Measurements from ENCODE around the gene ZNF587.
A peak's percentile ranks its signal among the peaks of the same experiment; 100 is the strongest.
"Not testable (repeated sequence)": the region's sequence is repeated elsewhere in the genome, so short reads cannot be mapped to it uniquely, and the experiment has no call there.

ZNF587 gene

GRCh38 chr19:57823155-57823554, 26.5 kb upstream of the ZNF587 start:
- DNase-seq: not testable (repeated sequence)

GRCh38 chr19:57823608-57824007, 26.1 kb upstream of the ZNF587 start:
- not testable (repeated sequence) for DNase-seq

GRCh38 chr19:57825511-57825910, 24.1 kb upstream of the ZNF587 start:
- no peak for DNase-seq

GRCh38 chr19:57829316-57829715, 20.3 kb upstream of the ZNF587 start:
- no peak for DNase-seq

GRCh38 chr19:57830071-57830602, 19.5 kb upstream of the ZNF587 start, which contains the start of gene ZNF587B:
TSS of gene ZNF587B (plus strand) at chr19:57830299. CDS start at chr19:57830529, 230 bp downstream.
- no peak for DNase-seq

GRCh38 chr19:57836991-57837390, 12.7 kb upstream of the ZNF587 start:
- DNase-seq: not testable (repeated sequence)

GRCh38 chr19:57838622-57839191, 11.0 kb upstream of the ZNF587 start:
- not testable (repeated sequence) for DNase-seq

- DNase-seq: no peak
Observed at GRCh38 chr19:57841122-57841763, 8.4 kb upstream of the ZNF587 start.

GRCh38 chr19:57847164-57847563, 2.5 kb upstream of the ZNF587 start:
- DNase-seq: not testable (repeated sequence)

- DNase-seq: not testable (repeated sequence)
Observed at GRCh38 chr19:57849162-57849665, 445 bp upstream of the ZNF587 start.

- DNase-seq: peak; percentile 12
Observed at GRCh38 chr19:57850553-57851017, 926 bp downstream of the ZNF587 start.

GRCh38 chr19:57851812-57852603, 2.3 kb downstream of the ZNF587 start:
- DNase-seq: not testable (repeated sequence)

- DNase-seq: not testable (repeated sequence)
Observed at GRCh38 chr19:57854117-57854516, 4.5 kb downstream of the ZNF587 start.

- not testable (repeated sequence) for DNase-seq
Observed at GRCh38 chr19:57862351-57862750, 12.7 kb downstream of the ZNF587 start.

- no peak for DNase-seq
Observed at GRCh38 chr19:57867868-57868492, 18.3 kb downstream of the ZNF587 start.

- DNase-seq: not testable (repeated sequence)
Observed at GRCh38 chr19:57869655-57870054, 20.0 kb downstream of the ZNF587 start.

GRCh38 chr19:57870225-57870624, 20.6 kb downstream of the ZNF587 start:
- DNase-seq: no peak

GRCh38 chr19:57872450-57872849, 22.8 kb downstream of the ZNF587 start:
- DNase-seq: no peak

GRCh38 chr19:57873883-57874799, 24.5 kb downstream of the ZNF587 start:
- not testable (repeated sequence) for DNase-seq

- DNase-seq: no peak
Observed at GRCh38 chr19:57886046-57886445, 36.4 kb downstream of the ZNF587 start.

GRCh38 chr19:57887195-57887941, 37.7 kb downstream of the ZNF587 start:
- DNase-seq: no peak
